A375 (cell line): Measurements from ENCODE around the gene NTNG1. TPM values are rescaled to one million over a fixed set of nuclear protein-coding genes. Genes with fewer than 3 reads are reported as not detected.

Source experiments
- small RNA-seq: library from RNA; depleted of rRNA; stranded (forward); fragments of <200 nt; gene quantifications from one replicate; pipeline ENCODE3, GENCODE V24; 2014
- total RNA-seq: library from RNA; depleted of rRNA; stranded (reverse); fragments of >200 nt; shearing (Covaris generic); gene quantifications from 2 replicates; pipeline ENCODE4 v1.2.3, GENCODE V29; 2014; rRNA removed

NTNG1 gene
- 4.6 and 4.9 TPM in 2 replicates for total RNA-seq

DNA sequence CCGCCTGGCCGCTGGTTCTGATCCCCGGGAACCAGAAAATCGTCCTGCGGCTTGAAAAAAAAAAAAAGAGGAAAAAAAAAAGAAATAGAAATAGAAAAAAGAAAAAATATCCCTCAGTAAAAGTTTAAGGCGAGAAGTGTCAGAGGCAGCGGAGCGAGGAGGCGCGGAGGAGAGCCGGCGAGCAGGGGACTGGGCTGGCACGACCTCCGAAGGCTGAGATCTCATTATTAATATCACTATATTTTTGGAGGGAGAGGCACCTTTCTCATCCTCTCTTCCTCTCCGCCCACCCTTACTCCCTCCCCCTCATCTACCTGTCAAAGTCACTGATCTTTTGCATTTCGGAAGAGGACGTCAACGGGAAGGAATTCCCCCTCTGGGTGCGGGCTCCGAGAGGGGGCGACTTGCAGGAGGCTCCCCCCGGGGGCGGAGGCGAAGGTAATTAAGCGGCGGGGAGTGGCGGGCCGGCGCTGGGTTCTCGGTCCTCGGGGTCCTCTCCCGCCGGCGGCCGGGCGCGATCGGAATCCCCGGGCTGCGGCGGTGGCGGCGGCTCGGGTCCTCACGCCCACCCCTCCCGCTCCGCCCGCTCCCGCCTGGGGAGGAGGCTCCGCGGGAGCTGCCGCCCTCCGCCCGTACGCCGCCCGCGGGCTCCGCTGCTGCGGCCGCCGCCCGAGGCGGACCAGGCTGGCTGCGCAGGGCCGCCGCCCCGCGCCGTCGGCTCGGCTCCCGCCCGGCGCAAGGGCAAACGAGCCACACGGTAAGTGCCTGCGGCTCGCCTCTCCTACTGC, at the start of gene NTNG1:
NTNG1 (plus strand) TSS at position 337 of the 788 bp plus-strand sequence.

Small RNAs within 50 kb of the gene (small RNA-seq; reads per million reads assigned to genes)
- 0.17 reads per million for gene AC114491.1

Other genes starting within 250 kb of the NTNG1 start
- 27.2 and 28.2 TPM in 2 replicates for gene PRMT6, start 84.4 kb upstream of the NTNG1 start, total RNA-seq